Endothelial cell of umbilical vein (primary cell): ENCODE results near the gene SRSF10. TPM values are rescaled to one million over a fixed set of nuclear protein-coding genes. Genes with fewer than 3 reads are reported as not detected.

ENCODE experiments used
- BruUV-seq: library from RNA; stranded (reverse); fragments of 400-500 nt; replicated peaks from 2 replicates; lab custom pipeline; 2021; lab: Mats Ljungman, UMichigan
- CTCF ChIA-PET: fragments of 300-600, 350-600 bp; sonication (Branson Sonifier 250); formaldehyde crosslinking; loops from one replicate; lab custom pipeline; 2021; ENCODE audit warnings: antibody characterized with exemption, inconsistent platforms; lab: Charles Lee
- POLR2A ChIA-PET: fragments of 300-600, 350-600 bp; sonication (Branson Sonifier 250); formaldehyde crosslinking; loops from one replicate; lab custom pipeline; 2021; ENCODE audit warnings: antibody characterized with exemption, inconsistent platforms; lab: Charles Lee
- DNase-seq: peaks from one replicate; pipeline ENCODE4 v3.0.0-alpha.2; 2011; ENCODE audit warnings: low read depth, low spot score
- FAIRE-seq: peaks from 2 replicates; lab custom pipeline; 2011; peaks lifted over from hg19 to GRCh38; lab: Jason Lieb, UNC
- H2AFZ ChIP-seq: 2 replicates; pipeline ENCODE4 v1.6.0; 2012; ENCODE audit warnings: low read depth, low read length, control low read depth, inconsistent platforms
- H3K27ac ChIP-seq: 2 replicates; pipeline ENCODE4 v1.5.1; 2011; ENCODE audit warnings: low read depth, mild to moderate bottlenecking, control low read depth, low read length, moderate library complexity; ENCODE audit not compliant: insufficient read depth
- H3K27me3 ChIP-seq, 2 experiments: 2 replicates each; pipeline versions ENCODE4 v1.6.0 to v1.6.1; 2011; ENCODE audit warnings: low read length in 2 of 2, mixed read lengths in 1 of 2; ENCODE audit not compliant: control insufficient read depth in 2 of 2, insufficient read depth in 2 of 2
- H3K36me3 ChIP-seq, 2 experiments: 2 replicates in 1 of 2; 3 replicates in 1 of 2; pipeline ENCODE4 v1.5.1; 2011; ENCODE audit warnings: low read length in 2 of 2, mild to moderate bottlenecking in 1 of 2, moderate library complexity in 1 of 2; ENCODE audit not compliant: control insufficient read depth in 2 of 2, insufficient read depth in 2 of 2; ENCODE audit errors: extremely low read depth in 1 of 2
- H3K4me1 ChIP-seq: 3 replicates; pipeline ENCODE4 v1.5.1; 2011; ENCODE audit warnings: mild to moderate bottlenecking, low read length; ENCODE audit not compliant: control insufficient read depth, insufficient read depth; ENCODE audit errors: extremely low read depth
- H3K4me2 ChIP-seq: 2 replicates; pipeline ENCODE4 v1.6.1; 2011; ENCODE audit warnings: low read length, control low read depth, mixed read lengths; ENCODE audit not compliant: insufficient read depth
- H3K4me3 ChIP-seq, 3 experiments: fragments of 200-600 bp in 1 of 3; sonication (generic), shearing (Covaris generic) in 1 of 3; replicated peaks in 1 of 3; 2 replicates each; pipeline ENCODE4 v1.5.1; 2011 to 2016; ENCODE audit warnings: control low read depth in 3 of 3, low read length in 3 of 3, mild to moderate bottlenecking in 2 of 3, inconsistent platforms in 1 of 3, low read depth in 1 of 3, moderate library complexity in 1 of 3; ENCODE audit not compliant: insufficient read depth in 1 of 3
- H3K79me2 ChIP-seq: 2 replicates; pipeline ENCODE4 v1.6.0; 2012; ENCODE audit warnings: low read length, inconsistent platforms; ENCODE audit not compliant: control insufficient read depth, insufficient read depth
- H3K9ac ChIP-seq: replicated peaks from 2 replicates; pipeline ENCODE3; 2011; ENCODE audit warnings: low read length, control low read depth; ENCODE audit not compliant: insufficient read depth; ENCODE audit errors: extremely low read depth
- H3K9me1 ChIP-seq: replicated peaks from 3 replicates; pipeline ENCODE4 v1.6.0; 2011; ENCODE audit warnings: mild to moderate bottlenecking, low read length; ENCODE audit not compliant: control insufficient read depth, insufficient read depth; ENCODE audit errors: extremely low read depth
- H3K9me3 ChIP-seq: replicated peaks from 2 replicates; pipeline ENCODE4 v1.5.1; 2012; ENCODE audit warnings: low read length, inconsistent platforms; ENCODE audit not compliant: control insufficient read depth, insufficient read depth
- H4K20me1 ChIP-seq: replicated peaks from 2 replicates; pipeline ENCODE3; 2011; ENCODE audit warnings: mild to moderate bottlenecking, low read length; ENCODE audit not compliant: control insufficient read depth, insufficient read depth; ENCODE audit errors: extremely low read depth
- EZH2 ChIP-seq: IDR thresholded peaks from 2 replicates; pipeline ENCODE4 v1.6.1; 2012; ENCODE audit warnings: borderline replicate concordance, low read depth, mild to moderate bottlenecking, moderate library complexity, low read length, inconsistent platforms; ENCODE audit not compliant: severe bottlenecking
- FOS ChIP-seq: IDR thresholded peaks from 2 replicates; pipeline ENCODE4 v1.6.1; 2011; ENCODE audit warnings: mild to moderate bottlenecking, low read length, moderate library complexity, borderline replicate concordance; ENCODE audit not compliant: insufficient read depth
- GATA2 ChIP-seq: IDR thresholded peaks from 2 replicates; pipeline ENCODE4 v1.7.0; 2011; ENCODE audit warnings: low read depth, mild to moderate bottlenecking, moderate library complexity, mixed read lengths, low read length; ENCODE audit not compliant: insufficient read length, insufficient read depth
- JUN ChIP-seq: IDR thresholded peaks from 2 replicates; pipeline ENCODE4 v1.6.1; 2011; ENCODE audit warnings: borderline replicate concordance, low read depth; ENCODE audit not compliant: insufficient read length, insufficient read depth
- MYC ChIP-seq: IDR thresholded peaks from one replicate; pipeline ENCODE4 v1.6.1; 2011; ENCODE audit warnings: mild to moderate bottlenecking, low read depth, low read length
- POLR2A ChIP-seq: IDR thresholded peaks from 2 replicates; pipeline ENCODE4 v1.6.1; 2012; ENCODE audit warnings: low read depth, mild to moderate bottlenecking, control low read depth, low read length
- POLR2AphosphoS5 ChIP-seq: IDR thresholded peaks from 2 replicates; pipeline ENCODE4 v1.6.1; 2012; ENCODE audit warnings: low read depth, mild to moderate bottlenecking, control low read depth, low read length, moderate library complexity; ENCODE audit not compliant: insufficient read depth
- dilution Hi-C: fragments of 300-500 bp; cut with MboI; formaldehyde crosslinking; loops from one replicate; pipeline ENCODE4 v1.15.0; 2019; ENCODE audit warnings: low sequenced_read_pairs; ENCODE audit not compliant: extremely low pct_ligation_motif_present
- intact Hi-C: fragments of 100-400 bp; cut with micrococcal nuclease; formaldehyde crosslinking; loops from one replicate; pipeline ENCODE4 v1.10.0; 2022
- polyA plus RNA-seq, 4 experiments: library from polyadenylated mRNA; depleted of rRNA in 3 of 4; stranded (reverse) in 3 of 4; unstranded in 1 of 4; fragments of >200 nt; gene quantifications; 2 replicates each; pipeline versions ENCODE4 v1.2.1 to v1.2.3, GENCODE V29; 2011 to 2012; ENCODE audit warnings: missing spikeins in 1 of 4
- total RNA-seq: library from RNA; stranded (reverse); gene quantifications from 2 replicates; pipeline ENCODE4 v1.2.3, GENCODE V29; 2021
- TF ChIP-seq, protein P1 (sequence below): IDR thresholded peaks from 2 replicates; pipeline ENCODE4 v1.6.1; 2011; ENCODE audit not compliant: insufficient read depth, insufficient read length
- TF ChIP-seq, protein P2 (sequence below), 2 donors: IDR thresholded peaks; 1 replicate in 1 of 2; 2 replicates in 1 of 2; pipeline ENCODE4 v1.5.1; 2011; ENCODE audit warnings: low read length in 2 of 2, mild to moderate bottlenecking in 2 of 2, moderate library complexity in 2 of 2, control low read depth in 1 of 2, inconsistent platforms in 1 of 2, low read depth in 1 of 2; ENCODE audit not compliant: insufficient read depth in 1 of 2; ENCODE audit errors: extremely low read depth in 1 of 2

SRSF10 gene
- total and polyA plus RNA-seq, 2 donors (not counting 3 experiments of a cell fraction or from before 2014, with no cell fraction given) = 124 to 135 TPM

DNA sequence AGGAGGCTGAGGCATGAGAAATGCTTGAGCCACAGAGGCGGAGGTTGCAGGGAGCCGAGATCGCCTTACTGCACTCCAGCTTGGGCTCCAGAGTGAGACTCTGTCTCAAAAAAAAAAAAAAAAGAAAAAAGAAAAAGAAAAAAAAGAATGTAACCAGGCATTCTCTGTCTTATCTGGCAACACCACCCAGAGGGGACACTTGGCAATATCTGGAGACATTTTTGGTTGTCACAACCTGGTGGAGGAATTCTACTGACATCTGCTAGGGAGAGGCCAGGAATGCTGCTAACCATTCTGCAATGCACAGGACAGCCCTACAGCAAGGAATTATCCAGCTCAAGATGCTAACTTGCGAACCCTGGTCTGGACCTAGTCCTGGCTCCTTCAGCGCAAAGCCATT lies 64.7 kb downstream of the SRSF10 start:
- H3K27ac ChIP-seq = no peak overlapping the region
- H3K4me2 ChIP-seq = no peak overlapping the region
- H3K4me1 ChIP-seq = no peaks in the 10 kb centered on the region
- H2AFZ ChIP-seq = no peak overlapping the region
- no peak overlapping the region for H3K4me3 ChIP-seq
- H3K27me3 ChIP-seq = no peaks in the 10 kb centered on the region
- DNase-seq = no peak
- H3K9ac ChIP-seq = no peak overlapping the region
- no TSS peak for BruUV-seq
- H3K9me1 ChIP-seq = no peaks in the 10 kb centered on the region
- no peaks in the 10 kb centered on the region for H4K20me1 ChIP-seq
- no peaks in the 10 kb centered on the region for H3K36me3 ChIP-seq
- TF ChIP-seq JUN = no peak
- TF ChIP-seq POLR2A = no peak
- TF ChIP-seq GATA2 = no peak
- TF ChIP-seq, protein P1, sequence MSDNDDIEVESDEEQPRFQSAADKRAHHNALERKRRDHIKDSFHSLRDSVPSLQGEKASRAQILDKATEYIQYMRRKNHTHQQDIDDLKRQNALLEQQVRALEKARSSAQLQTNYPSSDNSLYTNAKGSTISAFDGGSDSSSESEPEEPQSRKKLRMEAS = no peak
- TF ChIP-seq MYC = no peak
- TF ChIP-seq EZH2 = no peak
- TF ChIP-seq, protein P2, sequence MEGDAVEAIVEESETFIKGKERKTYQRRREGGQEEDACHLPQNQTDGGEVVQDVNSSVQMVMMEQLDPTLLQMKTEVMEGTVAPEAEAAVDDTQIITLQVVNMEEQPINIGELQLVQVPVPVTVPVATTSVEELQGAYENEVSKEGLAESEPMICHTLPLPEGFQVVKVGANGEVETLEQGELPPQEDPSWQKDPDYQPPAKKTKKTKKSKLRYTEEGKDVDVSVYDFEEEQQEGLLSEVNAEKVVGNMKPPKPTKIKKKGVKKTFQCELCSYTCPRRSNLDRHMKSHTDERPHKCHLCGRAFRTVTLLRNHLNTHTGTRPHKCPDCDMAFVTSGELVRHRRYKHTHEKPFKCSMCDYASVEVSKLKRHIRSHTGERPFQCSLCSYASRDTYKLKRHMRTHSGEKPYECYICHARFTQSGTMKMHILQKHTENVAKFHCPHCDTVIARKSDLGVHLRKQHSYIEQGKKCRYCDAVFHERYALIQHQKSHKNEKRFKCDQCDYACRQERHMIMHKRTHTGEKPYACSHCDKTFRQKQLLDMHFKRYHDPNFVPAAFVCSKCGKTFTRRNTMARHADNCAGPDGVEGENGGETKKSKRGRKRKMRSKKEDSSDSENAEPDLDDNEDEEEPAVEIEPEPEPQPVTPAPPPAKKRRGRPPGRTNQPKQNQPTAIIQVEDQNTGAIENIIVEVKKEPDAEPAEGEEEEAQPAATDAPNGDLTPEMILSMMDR (IDR thresholded peaks at IDR 0.05; ENCODE audit: extremely low read depth in 1 of 2, insufficient read depth in 1 of 2, low read depth in 1 of 2, low read length in 2 of 2) = no peak
- TF ChIP-seq FOS = no peak
- no peak for TF ChIP-seq POLR2AphosphoS5
- intact Hi-C loops (no loop called here), dilution Hi-C loops (no loop called here)
- POLR2A ChIA-PET = no interaction called here
- no peaks in the 10 kb centered on the region for H3K79me2 ChIP-seq
- FAIRE-seq = no peak
- CTCF ChIA-PET = interaction anchor here (1.1 to 3.2 kb wide), 3 partner anchors 113 to 193 kb away, joined by 3 to 68 read pairs (median 6); no protein-coding TSS in a partner anchor
- no peaks in the 10 kb centered on the region for H3K9me3 ChIP-seq
